OCI-LY3 (cell line): ENCODE measurements around the gene DIPK1B.
A peak's percentile ranks its signal among the peaks of the same experiment; 100 is the strongest.

Experiments used
- H2AFZ ChIP-seq: fragments of 200-600, 300-600 bp; shearing (Covaris generic); 2 replicates; pipeline ENCODE4 v1.6.0; 2014; ENCODE audit warnings: antibody characterized with exemption, low read depth, low read length
- H3K27ac ChIP-seq: fragments of 200-600, 300-600 bp; sonication (generic); 2 replicates; pipeline ENCODE4 v1.5.1; 2014; ENCODE audit warnings: mild to moderate bottlenecking, low read length, moderate library complexity, mixed read lengths
- H3K27me3 ChIP-seq: fragments of 200-600, 300-600 bp; sonication (generic); 2 replicates; pipeline ENCODE4 v1.6.1; 2014; ENCODE audit warnings: low read depth, low read length, mixed read lengths
- H3K36me3 ChIP-seq: fragments of 200-600, 300-600 bp; sonication (generic); replicated peaks from 2 replicates; pipeline ENCODE3; 2014; ENCODE audit warnings: low read depth, low read length, mixed read lengths
- H3K4me1 ChIP-seq: fragments of 300-600, 200-600 bp; sonication (generic); 2 replicates; pipeline ENCODE4 v1.6.1; 2014; ENCODE audit warnings: low read length, mixed read lengths
- H3K4me2 ChIP-seq: fragments of 200-600, 300-600 bp; sonication (generic); 2 replicates; pipeline ENCODE4 v1.6.1; 2014; ENCODE audit warnings: low read length, mixed read lengths
- H3K4me3 ChIP-seq: fragments of 300-600, 200-600 bp; sonication (generic); 2 replicates; pipeline ENCODE4 v1.5.1; 2014; ENCODE audit warnings: antibody characterized with exemption, mild to moderate bottlenecking, low read length, moderate library complexity
- H3K79me2 ChIP-seq: fragments of 300-600, 200-600 bp; shearing (Covaris generic); 2 replicates; pipeline ENCODE4 v1.6.1; 2014; ENCODE audit warnings: mild to moderate bottlenecking, low read length, mixed read lengths
- H3K9ac ChIP-seq: fragments of 300-600, 200-600 bp; shearing (Covaris generic); 2 replicates; pipeline ENCODE4 v1.6.0; 2014; ENCODE audit warnings: mild to moderate bottlenecking, low read length, moderate library complexity
- H3K9me3 ChIP-seq: fragments of 200-600, 300-600 bp; shearing (Covaris generic); 2 replicates; pipeline ENCODE4 v1.6.1; 2014; ENCODE audit warnings: low read length, mixed read lengths; ENCODE audit not compliant: insufficient read depth
- H4K20me1 ChIP-seq: fragments of 200-600, 300-600 bp; sonication (generic); 2 replicates; pipeline ENCODE4 v1.6.1; 2016; ENCODE audit warnings: low read length, mixed read lengths; ENCODE audit not compliant: insufficient read depth
- EZH2phosphoT487 ChIP-seq: fragments of 200-600 bp; shearing (Covaris generic); IDR thresholded peaks from 2 replicates; pipeline ENCODE4 v1.6.1; 2018; ENCODE audit warnings: antibody characterized with exemption, mixed run types, low read depth
- TF ChIP-seq, protein P1 (sequence below): fragments of 200-600, 300-600 bp; sonication (generic); IDR thresholded peaks from 2 replicates; pipeline ENCODE4 v1.5.1; 2014; ENCODE audit warnings: antibody characterized with exemption, low read length, low read depth

Gene DIPK1B

GRCh38 chr9:136698635-136699246 is 13.6 kb upstream of the DIPK1B start:
- Histone ChIP-seq H3K27me3 (peaks cover 45% of the 10 kb centered on the region), H3K36me3 (no peaks in the 10 kb centered on the region), H4K20me1 (no peaks in the 10 kb centered on the region), H3K9me3 (no peaks in the 10 kb centered on the region), H3K79me2 (no peaks in the 10 kb centered on the region), H3K4me2 (0 out of 2 replicates have a peak overlapping the region, but pooled peaks have one; percentile 36), H2AFZ (no peak overlapping the region), H3K4me3 (no peak overlapping the region), H3K27ac (no peak overlapping the region), H3K4me1 (peaks cover 53% of the 10 kb centered on the region), H3K9ac (no peak overlapping the region)
- TF ChIP-seq, protein P1, sequence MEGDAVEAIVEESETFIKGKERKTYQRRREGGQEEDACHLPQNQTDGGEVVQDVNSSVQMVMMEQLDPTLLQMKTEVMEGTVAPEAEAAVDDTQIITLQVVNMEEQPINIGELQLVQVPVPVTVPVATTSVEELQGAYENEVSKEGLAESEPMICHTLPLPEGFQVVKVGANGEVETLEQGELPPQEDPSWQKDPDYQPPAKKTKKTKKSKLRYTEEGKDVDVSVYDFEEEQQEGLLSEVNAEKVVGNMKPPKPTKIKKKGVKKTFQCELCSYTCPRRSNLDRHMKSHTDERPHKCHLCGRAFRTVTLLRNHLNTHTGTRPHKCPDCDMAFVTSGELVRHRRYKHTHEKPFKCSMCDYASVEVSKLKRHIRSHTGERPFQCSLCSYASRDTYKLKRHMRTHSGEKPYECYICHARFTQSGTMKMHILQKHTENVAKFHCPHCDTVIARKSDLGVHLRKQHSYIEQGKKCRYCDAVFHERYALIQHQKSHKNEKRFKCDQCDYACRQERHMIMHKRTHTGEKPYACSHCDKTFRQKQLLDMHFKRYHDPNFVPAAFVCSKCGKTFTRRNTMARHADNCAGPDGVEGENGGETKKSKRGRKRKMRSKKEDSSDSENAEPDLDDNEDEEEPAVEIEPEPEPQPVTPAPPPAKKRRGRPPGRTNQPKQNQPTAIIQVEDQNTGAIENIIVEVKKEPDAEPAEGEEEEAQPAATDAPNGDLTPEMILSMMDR: no peak
- TF ChIP-seq EZH2phosphoT487: no peak

DNA sequence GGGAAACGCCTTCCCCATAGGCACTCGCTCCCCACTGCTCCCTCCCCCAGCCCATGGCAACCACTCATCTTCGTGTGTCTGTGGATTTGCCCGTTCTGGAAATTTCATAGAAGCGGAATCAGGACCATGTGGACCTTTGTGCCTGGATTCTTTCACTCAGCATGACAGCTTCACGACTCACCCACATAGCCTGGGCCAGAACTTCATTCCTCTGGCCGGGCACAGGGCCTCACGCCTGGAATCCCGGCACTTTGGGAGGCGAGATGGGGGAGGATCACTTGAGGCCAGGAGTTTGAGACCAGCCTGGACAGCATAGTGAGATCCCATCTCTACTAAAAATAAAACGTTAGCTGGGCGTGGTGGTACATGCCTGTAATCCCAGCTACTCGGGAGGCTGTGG is 12.1 kb upstream of the DIPK1B start:
- peaks cover 45% of the 10 kb centered on the region for H3K4me1 ChIP-seq
- peak overlapping the region; percentile 75 for H3K4me3 ChIP-seq
- H3K79me2 ChIP-seq: no peaks in the 10 kb centered on the region
- no peaks in the 10 kb centered on the region for H3K9me3 ChIP-seq
- H3K27me3 ChIP-seq: peaks cover 45% of the 10 kb centered on the region
- H3K36me3 ChIP-seq: no peaks in the 10 kb centered on the region
- H2AFZ ChIP-seq: no peak overlapping the region
- no peak for TF ChIP-seq EZH2phosphoT487
- TF ChIP-seq, protein P1: no peak
- no peak overlapping the region for H3K27ac ChIP-seq
- no peaks in the 10 kb centered on the region for H4K20me1 ChIP-seq
- H3K9ac ChIP-seq: no peak overlapping the region
- H3K4me2 ChIP-seq: peak overlapping the region; percentile 80

- TF ChIP-seq, protein P1: no peak
- TF ChIP-seq EZH2phosphoT487: no peak
- H3K4me1 ChIP-seq: peaks cover 37% of the 10 kb centered on the region
- no peaks in the 10 kb centered on the region for H3K36me3 ChIP-seq
- no peak overlapping the region; the same call in 1 of the 2 replicates for H2AFZ ChIP-seq
- no peaks in the 10 kb centered on the region for H3K79me2 ChIP-seq
- H3K27me3 ChIP-seq: peaks cover 46% of the 10 kb centered on the region
- H3K27ac ChIP-seq: no peak overlapping the region
- H3K4me2 ChIP-seq: peak overlapping the region; percentile 80
- peak overlapping the region; percentile 75 for H3K4me3 ChIP-seq
- H3K9me3 ChIP-seq: no peaks in the 10 kb centered on the region
- H3K9ac ChIP-seq: peak overlapping the region; percentile 20; the same call in 1 of the 2 replicates
- H4K20me1 ChIP-seq: no peaks in the 10 kb centered on the region
Observed at GRCh38 chr9:136700959-136701667, 11.3 kb upstream of the DIPK1B start.

GRCh38 chr9:136701668-136702053 is 10.7 kb upstream of the DIPK1B start:
- Histone ChIP-seq H3K36me3 (no peaks in the 10 kb centered on the region), H3K9me3 (no peaks in the 10 kb centered on the region), H3K9ac (0 out of 2 replicates have a peak overlapping the region, but pooled peaks have one; percentile 20), H3K4me3 (peak overlapping the region; percentile 75), H3K27me3 (peaks cover 42% of the 10 kb centered on the region), H3K27ac (no peak overlapping the region), H2AFZ (no peak overlapping the region), H3K4me2 (peak overlapping the region; percentile 80), H3K4me1 (peaks cover 32% of the 10 kb centered on the region), H3K79me2 (no peaks in the 10 kb centered on the region), H4K20me1 (no peaks in the 10 kb centered on the region)
- TF ChIP-seq, protein P1: no peak
- TF ChIP-seq EZH2phosphoT487: no peak
